Stomach smooth muscle (tissue), 2 donors: ENCODE measurements around the gene ARHGAP1.

Source experiments
- H3K27ac ChIP-seq: one replicate; pipeline ENCODE4 v1.7.0; 2013; ENCODE audit warnings: mild to moderate bottlenecking, low read length, inconsistent platforms
- H3K27me3 ChIP-seq, 2 donors: one replicate each; pipeline ENCODE4 v1.7.0; 2013; ENCODE audit warnings: low read length in 2 of 2; ENCODE audit not compliant: insufficient read depth in 2 of 2, control insufficient read depth in 1 of 2
- H3K36me3 ChIP-seq, 2 donors: one replicate each; pipeline ENCODE4 v1.7.0; 2013; ENCODE audit warnings: low read length in 2 of 2; ENCODE audit not compliant: control insufficient read depth in 2 of 2, insufficient read depth in 2 of 2
- H3K4me1 ChIP-seq: one replicate; pipeline ENCODE4 v1.7.0; 2013; ENCODE audit warnings: low read length; ENCODE audit not compliant: control insufficient read depth, insufficient read depth
- H3K4me3 ChIP-seq, 2 donors: one replicate each; pipeline ENCODE4 v1.7.0; 2013; ENCODE audit warnings: low read length in 2 of 2
- H3K9ac ChIP-seq, 2 donors: one replicate each; pipeline ENCODE4 v1.7.0; 2013; ENCODE audit warnings: low read length in 2 of 2, mild to moderate bottlenecking in 1 of 2
- H3K9me3 ChIP-seq, 2 donors: one replicate each; pipeline ENCODE4 v1.7.0; 2013; ENCODE audit warnings: low read length in 2 of 2; ENCODE audit not compliant: control insufficient read depth in 2 of 2
- donor health status: healthy.
- donor health status: Pancreatic carcinoma.

ARHGAP1 gene

GRCh38 chr11:46700241-46701077 lies at the start of gene ARHGAP1, which contains the start of gene ZNF408:
Gene ARHGAP1 (minus strand): TSS chr11:46700619. CDS start chr11:46696107, 4,512 bp downstream.
Gene ZNF408 (plus strand): TSS chr11:46701031. CDS start chr11:46701048, 17 bp downstream.
- Histone ChIP-seq H3K4me3 (peak within 1 kb of the TSS; percentile 78 to 100), H3K27me3 (no peaks in the 10 kb centered on the region), H3K9ac (peak within 1 kb of the TSS; percentile 82 to 96), H3K4me1 (peaks cover 53% of the 10 kb centered on the region), H3K9me3 (no peaks in the 10 kb centered on the region), H3K36me3 (peaks cover 27 to 35% of the 10 kb centered on the region in 2 donors), H3K27ac (peak within 1 kb of the TSS; percentile 91)

- H3K4me3 ChIP-seq = no peak overlapping the region
- no peak overlapping the region for H3K9ac ChIP-seq
- no peak overlapping the region for H3K27ac ChIP-seq
- H3K4me1 ChIP-seq = peaks cover 6% of the 10 kb centered on the region
- no peaks in the 10 kb centered on the region for H3K27me3 ChIP-seq
- peaks cover 59 to 65% of the 10 kb centered on the region in 2 donors for H3K36me3 ChIP-seq
- H3K9me3 ChIP-seq = no peaks in the 10 kb centered on the region
Measured at GRCh38 chr11:46747150-46747549, 46.7 kb upstream of the ARHGAP1 start.

GRCh38 chr11:46745995-46746394 lies 45.6 kb upstream of the ARHGAP1 start:
- no peak overlapping the region for H3K27ac ChIP-seq
- H3K36me3 ChIP-seq = peaks cover 58 to 60% of the 10 kb centered on the region in 2 donors
- H3K4me3 ChIP-seq = no peak overlapping the region
- H3K9me3 ChIP-seq = no peaks in the 10 kb centered on the region
- no peak overlapping the region for H3K9ac ChIP-seq
- peaks cover 6% of the 10 kb centered on the region for H3K4me1 ChIP-seq
- no peaks in the 10 kb centered on the region for H3K27me3 ChIP-seq

GRCh38 chr11:46745328-46745727 lies 44.9 kb upstream of the ARHGAP1 start:
- Histone ChIP-seq H3K36me3 (peaks cover 52 to 53% of the 10 kb centered on the region in 2 donors), H3K9ac (no peak overlapping the region), H3K4me3 (no peak overlapping the region), H3K27me3 (no peaks in the 10 kb centered on the region), H3K9me3 (no peaks in the 10 kb centered on the region), H3K27ac (no peak overlapping the region), H3K4me1 (peaks cover 6% of the 10 kb centered on the region)

GRCh38 chr11:46743693-46744339 lies 43.4 kb upstream of the ARHGAP1 start:
- Histone ChIP-seq H3K27me3 (no peaks in the 10 kb centered on the region), H3K36me3 (peaks cover 46 to 47% of the 10 kb centered on the region in 2 donors), H3K27ac (no peak overlapping the region), H3K9me3 (no peaks in the 10 kb centered on the region), H3K9ac (no peak overlapping the region), H3K4me3 (no peak overlapping the region), H3K4me1 (peaks cover 6% of the 10 kb centered on the region)

GRCh38 chr11:46743043-46743442 lies 42.6 kb upstream of the ARHGAP1 start:
- H3K27me3 ChIP-seq = no peaks in the 10 kb centered on the region
- no peak overlapping the region for H3K27ac ChIP-seq
- H3K9me3 ChIP-seq = no peaks in the 10 kb centered on the region
- peaks cover 43 to 46% of the 10 kb centered on the region in 2 donors for H3K36me3 ChIP-seq
- H3K4me3 ChIP-seq = no peak overlapping the region
- H3K4me1 ChIP-seq = peaks cover 6% of the 10 kb centered on the region
- H3K9ac ChIP-seq = no peak overlapping the region

GRCh38 chr11:46741600-46742484 lies 41.4 kb upstream of the ARHGAP1 start:
- Histone ChIP-seq H3K9me3 (no peaks in the 10 kb centered on the region), H3K4me1 (peaks cover 6% of the 10 kb centered on the region), H3K27me3 (no peaks in the 10 kb centered on the region), H3K27ac (no peak overlapping the region), H3K4me3 (no peak overlapping the region), H3K36me3 (peaks cover 33 to 39% of the 10 kb centered on the region in 2 donors), H3K9ac (no peak overlapping the region)

GRCh38 chr11:46738887-46739286 lies 38.5 kb upstream of the ARHGAP1 start:
- no peak overlapping the region for H3K27ac ChIP-seq
- peaks cover 4% of the 10 kb centered on the region for H3K4me1 ChIP-seq
- H3K4me3 ChIP-seq = no peak overlapping the region
- H3K27me3 ChIP-seq = no peaks in the 10 kb centered on the region
- H3K36me3 ChIP-seq = peaks cover 14 to 18% of the 10 kb centered on the region in 2 donors
- H3K9ac ChIP-seq = no peak overlapping the region
- H3K9me3 ChIP-seq = no peaks in the 10 kb centered on the region

- peaks cover 5 to 8% of the 10 kb centered on the region in 2 donors for H3K36me3 ChIP-seq
Measured at GRCh38 chr11:46737699-46738098, 37.3 kb upstream of the ARHGAP1 start.

GRCh38 chr11:46736615-46737014 lies 36.2 kb upstream of the ARHGAP1 start:
- H3K36me3 ChIP-seq = peaks cover 1% of the 10 kb centered on the region in 2 donors
- H3K9ac ChIP-seq = no peak overlapping the region

More at GRCh38 chr11:46737699-46738098, 37.3 kb upstream of the ARHGAP1 start:
- Histone ChIP-seq H3K27me3 (no peaks in the 10 kb centered on the region), H3K9me3 (no peaks in the 10 kb centered on the region), H3K9ac (no peak overlapping the region), H3K4me1 (no peaks in the 10 kb centered on the region), H3K27ac (no peak overlapping the region), H3K4me3 (no peak overlapping the region)

More at GRCh38 chr11:46736615-46737014, 36.2 kb upstream of the ARHGAP1 start:
- no peaks in the 10 kb centered on the region for H3K27me3 ChIP-seq
- no peak overlapping the region for H3K4me3 ChIP-seq
- H3K9me3 ChIP-seq = no peaks in the 10 kb centered on the region
- no peaks in the 10 kb centered on the region for H3K4me1 ChIP-seq
- no peak overlapping the region for H3K27ac ChIP-seq
